ENCODE measurements around the gene NOP58.
"Not testable (repeated sequence)": the region's sequence is repeated elsewhere in the genome, so short reads cannot be mapped to it uniquely, and the experiment has no call there.

NOP58 gene

GRCh38 chr2:202265467-202266277 lies at the start of gene NOP58:
Gene NOP58, plus strand, starts transcription at chr2:202265763. Its CDS starts 179 bp downstream, at chr2:202265942.
- DNase-seq: peak; percentile 91

DNA sequence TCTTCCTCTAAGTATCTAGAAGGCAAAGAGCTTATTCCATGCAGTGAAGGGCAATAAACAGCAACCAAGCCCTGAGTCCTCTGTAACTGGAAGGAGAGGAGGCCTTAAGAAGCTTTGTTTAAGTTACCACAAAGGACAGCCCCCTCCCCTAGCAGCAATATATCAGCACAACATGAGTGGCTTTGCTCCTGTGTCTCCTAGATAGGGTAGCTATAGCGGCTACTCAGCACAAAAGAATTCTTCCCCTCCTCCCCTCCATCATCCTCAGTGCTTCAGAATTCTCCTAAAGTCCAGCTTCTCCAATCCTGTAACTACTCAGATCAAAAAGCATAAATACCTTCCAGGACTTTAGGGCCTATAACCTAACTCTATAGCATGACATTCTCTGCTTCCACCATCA lies 43.7 kb upstream of the NOP58 start:
- no peak for DNase-seq

DNA sequence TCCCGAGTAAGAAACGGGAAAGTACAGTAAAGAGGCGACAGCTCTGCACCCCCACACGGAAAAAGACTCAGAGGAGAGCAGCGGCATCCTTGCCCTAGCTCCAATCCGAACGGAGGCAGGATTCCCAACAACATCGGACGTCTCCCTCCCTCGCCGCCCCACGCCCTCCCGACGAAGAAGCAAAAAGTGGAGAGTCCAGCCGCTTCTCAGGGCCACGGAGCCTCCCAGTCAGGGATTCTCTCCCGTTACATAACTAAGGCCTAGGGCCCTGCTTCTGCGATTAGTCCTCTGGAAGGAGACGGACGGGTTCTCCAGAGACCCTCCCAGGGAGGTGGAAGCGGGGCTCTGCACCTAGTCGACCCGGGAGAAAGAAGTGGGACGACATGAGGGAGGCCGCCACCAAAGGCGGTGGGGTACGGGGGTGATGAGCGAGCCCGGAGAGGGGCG lies 27.8 kb upstream of the NOP58 start:
- no peak for DNase-seq

DNA sequence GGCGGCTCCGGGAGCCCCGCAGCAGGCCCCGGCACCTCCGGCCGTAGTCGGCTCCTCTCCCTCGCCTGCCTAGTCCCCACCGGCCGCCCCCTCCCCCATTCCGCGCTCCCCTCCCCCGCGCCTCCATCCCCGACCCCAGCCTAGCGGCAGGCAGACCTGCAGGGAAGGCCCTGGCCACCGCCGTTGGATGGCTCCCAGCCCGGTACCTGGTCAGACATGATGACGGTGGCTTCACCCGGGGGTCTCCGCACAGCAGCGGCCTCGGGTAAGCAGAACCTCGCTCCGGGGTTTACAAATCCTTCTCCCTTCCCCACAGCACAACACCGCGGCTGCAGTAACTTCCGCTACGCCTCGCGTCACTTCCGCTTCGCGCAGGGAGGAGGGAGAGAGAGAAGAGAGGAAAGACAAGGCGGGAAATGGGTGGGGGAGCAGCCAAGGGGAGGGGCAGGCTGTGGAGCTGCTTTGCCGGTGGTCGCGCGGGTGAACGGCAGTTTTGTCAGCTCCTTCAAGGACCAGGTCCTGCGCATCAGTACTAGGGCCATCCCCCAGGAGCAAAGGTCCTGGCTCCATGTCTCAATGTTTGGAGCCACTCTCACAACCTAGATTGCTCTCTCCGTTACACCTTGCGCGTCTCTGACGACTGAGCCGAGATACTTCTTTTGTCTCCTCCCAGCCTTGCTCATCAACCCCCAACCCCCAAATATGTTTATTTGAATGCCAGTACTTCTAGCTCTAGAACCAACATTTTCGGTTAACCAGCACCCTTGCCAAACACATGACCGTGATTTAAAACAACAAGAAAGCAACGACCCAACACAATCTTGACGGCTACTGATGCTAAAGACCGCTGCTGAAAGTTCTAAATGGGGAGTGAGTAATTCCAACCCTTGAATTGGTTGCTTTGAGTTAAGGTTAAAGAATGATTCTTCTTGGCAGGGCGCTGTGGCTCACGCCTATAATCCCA lies 27.0 kb upstream of the NOP58 start, which contains the start of gene SUMO1:
SUMO1 (minus strand) TSS at position 364 of the 964 bp plus-strand sequence; CDS start at position 218, 146 bp downstream.
- DNase-seq: peak; percentile 91

GRCh38 chr2:202247710-202248109 lies 17.9 kb upstream of the NOP58 start:
- not testable (repeated sequence) for DNase-seq

- DNase-seq: no peak
Measured at GRCh38 chr2:202249521-202250253, 15.9 kb upstream of the NOP58 start.

DNA sequence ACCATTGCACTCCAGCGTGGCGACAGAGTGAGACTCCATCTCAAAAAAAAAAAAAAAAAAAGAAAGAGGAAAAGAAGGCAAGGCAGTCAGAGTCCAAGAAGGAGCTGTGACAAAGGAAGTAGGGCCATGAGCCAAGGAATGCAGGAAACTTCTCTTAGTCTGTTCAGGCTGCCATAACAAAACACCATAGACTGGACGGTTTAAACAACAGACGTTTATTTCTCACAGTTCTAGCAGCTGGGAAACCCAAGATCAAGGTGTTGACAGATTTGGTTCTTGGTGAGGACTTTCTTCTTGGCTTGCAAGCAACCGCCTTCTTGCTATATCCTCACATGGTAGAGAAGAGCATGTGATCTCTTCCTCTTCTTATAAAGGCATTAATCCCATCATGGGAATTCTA lies 14.1 kb upstream of the NOP58 start:
- DNase-seq: no peak

DNA sequence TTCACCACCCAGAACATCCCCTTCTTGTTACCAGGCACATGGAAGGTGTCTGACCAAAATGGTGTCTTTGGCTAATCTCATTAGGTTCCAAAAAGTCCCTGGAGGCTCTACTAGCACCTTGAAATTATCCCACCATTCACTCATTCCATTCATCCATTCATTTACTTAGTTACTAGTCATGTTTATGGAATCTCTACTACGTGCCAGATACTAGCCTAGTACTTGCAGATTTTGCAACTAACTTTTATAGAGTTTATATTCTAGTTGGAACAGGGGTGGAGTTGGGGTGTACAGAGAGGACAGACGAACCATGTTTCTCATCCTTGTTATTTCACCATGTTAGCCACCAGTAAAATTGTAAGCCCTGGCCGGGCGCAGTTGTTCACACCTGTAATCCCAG lies 4.0 kb upstream of the NOP58 start:
- no peak for DNase-seq

DNA sequence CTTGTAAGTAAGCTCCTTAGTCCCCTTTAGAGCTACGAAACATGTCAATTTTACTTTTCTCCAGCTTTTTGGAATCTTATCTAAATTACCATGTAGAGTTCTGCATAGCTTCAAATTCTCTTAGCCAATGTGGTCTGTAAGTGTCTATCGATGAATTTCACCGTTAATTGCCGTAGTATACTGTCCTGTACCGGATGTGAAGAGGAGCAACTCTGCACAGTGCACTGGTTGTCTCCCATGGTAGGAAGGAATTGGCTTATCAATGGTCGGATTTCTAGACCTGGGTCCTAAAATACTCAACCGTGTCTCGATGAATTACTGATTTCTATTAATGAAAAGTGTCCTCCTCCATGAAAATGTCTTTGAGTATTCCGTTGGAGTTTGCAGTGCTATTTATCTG lies 1.9 kb downstream of the NOP58 start:
- DNase-seq: no peak

GRCh38 chr2:202269585-202269984 lies 4.0 kb downstream of the NOP58 start:
- DNase-seq: peak; percentile 24

DNA sequence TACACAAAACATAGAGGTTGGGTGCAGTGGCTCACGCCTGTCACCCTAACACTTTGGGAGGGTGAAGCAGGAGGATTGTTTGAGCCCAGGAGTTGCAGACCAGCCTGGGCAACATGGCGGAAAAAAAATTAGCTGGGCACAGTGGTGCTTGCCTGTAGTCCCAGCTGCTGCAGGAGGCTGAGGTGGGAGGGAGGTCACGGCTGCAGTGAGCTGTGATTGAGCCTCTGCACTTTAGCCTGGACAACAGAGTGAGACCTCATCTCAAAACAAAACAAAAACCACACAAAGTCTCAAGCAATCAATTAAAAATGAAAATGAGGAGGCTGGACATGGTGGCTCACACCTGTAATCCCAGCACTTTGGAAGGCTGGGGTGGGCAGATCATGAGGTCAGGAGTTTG lies 4.9 kb downstream of the NOP58 start:
- DNase-seq: no peak

GRCh38 chr2:202276078-202276720 lies 10.6 kb downstream of the NOP58 start:
- DNase-seq: not testable (repeated sequence)

DNA sequence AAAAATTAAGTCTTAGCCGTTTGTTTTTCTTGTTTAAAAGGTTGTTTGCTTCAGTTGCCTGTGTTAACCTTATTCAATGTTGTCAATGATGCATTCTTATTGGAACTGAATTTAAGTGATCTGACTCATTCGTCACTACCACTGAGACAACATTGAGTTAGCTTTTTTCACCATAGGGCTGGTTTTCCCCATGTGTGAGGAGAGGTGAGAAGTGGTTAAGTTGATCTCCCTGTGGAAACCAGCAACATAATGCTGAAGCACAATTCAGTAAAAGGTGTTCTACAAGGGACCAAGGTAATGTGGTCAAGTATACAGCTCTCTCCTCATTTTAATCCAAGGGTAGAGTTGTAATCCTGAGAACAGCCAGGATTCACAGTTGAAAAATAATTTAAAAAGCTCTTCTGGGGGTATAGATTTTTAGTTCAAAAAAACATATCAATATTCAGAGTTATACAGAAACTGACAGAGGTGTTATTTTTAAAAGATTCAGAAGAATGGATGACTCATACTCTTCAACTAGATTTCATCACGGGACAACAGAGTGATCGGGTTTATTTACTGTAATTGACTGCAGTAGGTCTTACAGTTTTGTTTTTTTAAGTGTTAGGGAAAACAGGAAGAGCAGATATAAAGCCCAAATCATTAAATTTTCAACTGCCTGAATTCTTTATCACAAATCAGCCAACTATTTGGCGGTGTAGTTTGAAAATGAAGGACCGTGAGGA lies 12.6 kb downstream of the NOP58 start:
- DNase-seq: peak; percentile 71

- no peak for DNase-seq
Measured at GRCh38 chr2:202278944-202279343, 13.4 kb downstream of the NOP58 start.

GRCh38 chr2:202286595-202286994 lies 21.0 kb downstream of the NOP58 start:
- DNase-seq: no peak

DNA sequence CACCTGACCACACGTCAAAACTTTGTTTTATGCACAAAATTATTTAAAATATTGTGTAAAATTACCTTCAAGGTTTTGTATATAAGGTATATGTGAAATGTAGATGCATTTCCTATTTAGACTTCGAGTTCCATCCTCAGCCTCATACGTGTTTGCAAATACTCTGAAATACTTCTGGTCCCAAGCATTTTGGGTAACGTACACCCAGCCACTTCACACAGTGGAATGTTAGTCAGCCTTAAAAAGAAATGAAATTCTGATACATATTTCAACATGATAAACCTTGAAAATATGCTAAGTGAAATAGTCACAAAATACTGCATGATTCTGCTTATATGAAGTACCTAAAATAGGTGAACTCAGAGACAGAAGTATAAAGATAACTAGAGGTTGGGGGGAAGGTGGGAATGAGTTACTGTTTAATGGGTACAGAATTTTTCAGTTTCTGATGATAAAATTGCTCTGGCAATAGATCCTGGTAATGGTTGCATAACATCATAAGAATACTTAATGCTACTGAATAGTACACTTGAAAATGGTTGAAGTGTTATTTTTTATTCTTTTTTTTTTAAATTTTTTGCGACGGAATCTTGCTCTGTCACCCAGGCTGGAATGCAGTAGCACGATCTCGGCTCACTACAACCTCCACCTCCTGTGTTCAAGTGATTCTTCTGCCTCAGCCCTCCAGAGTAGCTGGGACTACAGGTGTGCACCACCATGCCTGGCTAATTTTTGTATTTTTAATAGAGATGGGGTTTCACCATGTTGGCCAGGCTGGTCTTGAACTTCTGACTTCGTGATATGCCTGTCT lies 24.0 kb downstream of the NOP58 start:
- DNase-seq: no peak

DNA sequence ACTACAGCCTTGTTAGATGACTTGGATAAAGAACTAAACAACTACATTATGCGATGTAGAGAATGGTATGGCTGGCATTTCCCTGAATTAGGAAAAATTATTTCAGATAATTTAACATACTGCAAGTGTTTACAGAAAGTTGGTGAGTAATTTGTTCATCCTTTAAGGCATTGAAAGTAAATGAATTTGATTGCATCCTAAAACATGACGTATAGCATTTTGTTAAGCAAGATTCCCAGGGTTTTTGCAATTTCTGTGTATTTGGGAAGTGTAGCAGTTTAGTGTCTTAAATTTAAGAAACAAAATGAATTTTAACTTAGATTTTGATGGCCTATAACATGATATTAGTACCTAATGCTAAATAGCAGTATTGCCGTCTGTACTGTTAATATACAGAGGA lies 24.8 kb downstream of the NOP58 start:
- DNase-seq: no peak

DNA sequence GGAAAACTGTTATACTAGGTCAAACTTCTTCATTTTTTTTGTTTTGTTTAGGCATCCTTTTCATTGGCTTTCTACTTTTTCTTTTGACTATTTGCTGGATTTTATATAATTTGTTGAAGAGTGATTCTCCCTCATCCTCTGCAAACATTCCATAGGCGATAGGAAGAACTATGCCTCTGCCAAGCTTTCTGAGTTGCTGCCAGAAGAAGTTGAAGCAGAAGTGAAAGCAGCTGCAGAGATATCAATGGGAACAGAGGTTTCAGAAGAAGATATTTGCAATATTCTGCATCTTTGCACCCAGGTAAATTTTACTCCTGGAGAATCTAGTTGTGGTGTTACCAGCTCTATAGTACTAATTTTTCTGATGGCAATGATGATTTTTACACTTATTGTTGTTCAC lies 25.4 kb downstream of the NOP58 start:
- no peak for DNase-seq

GRCh38 chr2:202299712-202300111 lies 34.1 kb downstream of the NOP58 start:
- DNase-seq: no peak

- no peak for DNase-seq
Measured at GRCh38 chr2:202306034-202306433, 40.5 kb downstream of the NOP58 start.

DNA sequence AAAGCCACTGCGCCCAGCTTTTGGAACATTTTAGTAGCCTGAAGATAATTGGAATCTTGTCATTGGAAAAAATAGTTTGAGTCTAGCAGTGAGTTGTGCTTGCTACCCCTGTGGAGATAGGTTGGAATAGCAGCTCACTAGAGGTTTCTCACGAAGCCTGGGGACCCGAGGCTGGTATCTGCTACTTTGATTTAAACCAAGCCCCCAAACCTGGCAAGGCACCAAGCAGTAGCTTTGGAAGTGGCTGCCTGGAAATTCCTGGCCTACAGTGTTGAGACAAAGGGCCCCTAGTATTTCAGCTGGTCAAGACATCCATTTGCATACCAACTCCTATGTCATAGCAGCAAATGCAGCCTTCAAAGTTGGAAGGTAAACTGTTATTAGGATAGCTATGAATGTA lies 42.1 kb downstream of the NOP58 start:
- DNase-seq: no peak

Data from CD4-positive, alpha-beta T cell treated with Interleukin-4 for 4 hours (primary cell).